Mesothelial cell of epicardium (in vitro differentiated cells): ENCODE measurements around the gene CAMKMT. TPM values are rescaled to one million over a fixed set of nuclear protein-coding genes. Genes with fewer than 3 reads are reported as not detected.

ENCODE experiments used
- DNase-seq, 2 experiments: peaks; one replicate each; pipeline ENCODE4 v3.0.0; 2021; ENCODE audit warnings: low spot score in 2 of 2; ENCODE audit not compliant: unreplicated experiment in 2 of 2
- H3K27ac Mint-ChIP-seq: 2 replicates; pipeline ENCODE4 v1.8.0; 2021; ENCODE audit warnings: mixed read lengths
- H3K27me3 Mint-ChIP-seq: 2 replicates; pipeline ENCODE4 v1.8.0; 2021; ENCODE audit warnings: low read depth, mixed read lengths
- H3K36me3 Mint-ChIP-seq: 2 replicates; pipeline ENCODE4 v1.8.0; 2021; ENCODE audit warnings: mixed read lengths
- H3K4me1 Mint-ChIP-seq: 2 replicates; pipeline ENCODE4 v1.8.0; 2021; ENCODE audit warnings: mixed read lengths
- H3K4me3 Mint-ChIP-seq: 2 replicates; pipeline ENCODE4 v1.8.0; 2021; ENCODE audit warnings: mild to moderate bottlenecking, moderate library complexity, mixed read lengths
- H3K9me3 Mint-ChIP-seq: 2 replicates; pipeline ENCODE4 v1.8.0; 2021; ENCODE audit warnings: mixed read lengths
- total RNA-seq: library from RNA; stranded (reverse); gene quantifications from 3 replicates; pipeline ENCODE4 v1.2.1, GENCODE V29; 2021
- TF ChIP-seq, protein P1 (sequence below): fragments of 200-600 bp; sonication (generic); IDR thresholded peaks from one replicate; pipeline ENCODE4 v1.5.0; 2021; ENCODE audit warnings: antibody characterized with exemption; ENCODE audit not compliant: unreplicated experiment

The CAMKMT gene
- total RNA-seq, 1 donor from 2014 or later, result 8.3 TPM

DNA sequence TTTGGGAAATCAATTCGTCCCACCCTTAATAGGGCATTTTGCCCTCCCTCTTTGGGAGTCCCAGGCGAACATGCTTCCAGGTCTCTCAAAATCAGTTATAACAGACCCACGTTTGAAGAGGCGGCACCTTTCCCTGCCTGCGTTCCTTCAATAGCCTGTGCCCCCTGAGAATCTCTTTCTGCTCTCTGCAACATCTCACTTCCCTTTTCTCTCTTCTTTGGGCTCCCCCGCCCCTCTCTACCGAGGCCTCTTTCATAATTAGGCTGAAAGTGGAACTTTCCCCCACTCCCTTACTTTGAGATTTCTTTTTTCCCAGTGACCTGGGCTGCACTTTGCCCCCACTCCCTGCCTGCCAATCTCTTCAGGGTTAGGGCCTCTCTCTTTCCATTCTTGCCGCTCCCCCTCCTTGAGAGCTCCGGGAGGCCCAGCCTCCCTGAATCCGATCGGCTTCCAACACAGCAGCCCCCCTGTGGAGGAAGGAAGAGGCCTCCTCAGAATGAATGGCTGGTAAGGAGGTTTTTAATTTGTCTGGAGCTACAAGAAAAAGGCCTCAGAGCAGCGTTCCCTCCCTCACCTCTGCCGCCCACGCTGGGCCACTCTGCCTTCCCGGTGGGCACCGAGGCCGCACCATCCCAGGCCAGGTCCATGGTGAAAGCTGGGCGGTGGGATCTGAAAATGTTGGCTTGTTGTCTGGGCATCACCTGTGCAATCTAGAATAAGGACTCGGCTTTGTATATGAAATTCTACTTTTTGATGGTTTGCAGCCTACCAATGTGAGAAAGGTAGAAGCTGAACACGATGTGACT, 417.1 kb downstream of the CAMKMT start:
- TF ChIP-seq, protein P1, sequence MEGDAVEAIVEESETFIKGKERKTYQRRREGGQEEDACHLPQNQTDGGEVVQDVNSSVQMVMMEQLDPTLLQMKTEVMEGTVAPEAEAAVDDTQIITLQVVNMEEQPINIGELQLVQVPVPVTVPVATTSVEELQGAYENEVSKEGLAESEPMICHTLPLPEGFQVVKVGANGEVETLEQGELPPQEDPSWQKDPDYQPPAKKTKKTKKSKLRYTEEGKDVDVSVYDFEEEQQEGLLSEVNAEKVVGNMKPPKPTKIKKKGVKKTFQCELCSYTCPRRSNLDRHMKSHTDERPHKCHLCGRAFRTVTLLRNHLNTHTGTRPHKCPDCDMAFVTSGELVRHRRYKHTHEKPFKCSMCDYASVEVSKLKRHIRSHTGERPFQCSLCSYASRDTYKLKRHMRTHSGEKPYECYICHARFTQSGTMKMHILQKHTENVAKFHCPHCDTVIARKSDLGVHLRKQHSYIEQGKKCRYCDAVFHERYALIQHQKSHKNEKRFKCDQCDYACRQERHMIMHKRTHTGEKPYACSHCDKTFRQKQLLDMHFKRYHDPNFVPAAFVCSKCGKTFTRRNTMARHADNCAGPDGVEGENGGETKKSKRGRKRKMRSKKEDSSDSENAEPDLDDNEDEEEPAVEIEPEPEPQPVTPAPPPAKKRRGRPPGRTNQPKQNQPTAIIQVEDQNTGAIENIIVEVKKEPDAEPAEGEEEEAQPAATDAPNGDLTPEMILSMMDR, result no peak
- Mint-ChIP-seq H3K4me1 (peaks cover 19% of the 10 kb centered on the region), H3K4me3 (no peak overlapping the region), H3K27ac (no peak overlapping the region), H3K27me3 (peaks cover 78% of the 10 kb centered on the region), H3K36me3 (no peaks in the 10 kb centered on the region), H3K9me3 (peaks cover 24% of the 10 kb centered on the region)
- no peak for DNase-seq

DNA sequence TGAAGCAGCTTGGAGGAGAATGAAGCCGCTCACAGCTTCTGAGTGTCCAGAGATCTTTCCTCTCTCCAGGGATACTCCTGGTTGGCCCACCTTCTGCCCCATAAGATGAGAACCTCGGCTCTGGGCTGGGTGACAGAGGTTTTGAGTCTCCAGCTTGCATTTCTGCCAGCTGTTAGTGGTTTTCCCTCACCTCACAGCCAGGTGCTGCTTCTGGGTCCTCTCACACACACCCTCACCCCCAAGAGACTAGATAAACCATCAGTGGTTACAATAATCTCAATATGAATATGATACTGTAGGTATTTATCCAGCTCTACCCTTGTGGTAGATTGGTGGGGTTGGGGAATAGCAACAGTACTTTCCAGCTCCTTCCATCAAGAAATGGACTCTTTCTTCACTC, 418.0 kb downstream of the CAMKMT start:
- TF ChIP-seq, protein P1, result no peak
- Mint-ChIP-seq H3K4me1 (peaks cover 19% of the 10 kb centered on the region), H3K9me3 (peaks cover 24% of the 10 kb centered on the region), H3K4me3 (no peak overlapping the region), H3K36me3 (no peaks in the 10 kb centered on the region), H3K27me3 (peaks cover 76% of the 10 kb centered on the region), H3K27ac (no peak overlapping the region)
- DNase-seq, result no peak

DNA sequence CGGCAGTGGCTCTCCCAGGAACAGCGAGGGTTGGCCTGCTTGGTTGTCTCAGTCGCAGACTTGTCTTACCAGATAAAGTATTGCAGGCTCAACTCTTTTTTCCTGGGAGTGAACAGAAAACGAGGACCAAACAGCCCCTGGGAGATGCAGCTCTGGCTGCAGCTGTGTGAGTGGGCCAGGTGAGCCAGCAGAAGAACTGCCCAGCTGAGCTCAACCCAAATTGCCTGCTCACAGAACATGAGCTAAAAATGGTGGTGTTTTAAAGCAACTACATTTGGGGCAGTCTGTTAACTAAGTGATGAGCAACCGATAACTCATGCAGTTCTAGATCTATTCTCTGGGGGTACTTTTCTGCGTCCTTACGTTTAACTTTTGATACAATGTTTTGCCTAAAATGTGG, 418.7 kb downstream of the CAMKMT start:
- H3K4me1 Mint-ChIP-seq, result peaks cover 19% of the 10 kb centered on the region
- H3K36me3 Mint-ChIP-seq, result no peaks in the 10 kb centered on the region
- no peak overlapping the region for H3K27ac Mint-ChIP-seq
- peaks cover 75% of the 10 kb centered on the region for H3K27me3 Mint-ChIP-seq
- peaks cover 24% of the 10 kb centered on the region for H3K9me3 Mint-ChIP-seq
- H3K4me3 Mint-ChIP-seq, result no peak overlapping the region
- TF ChIP-seq, protein P1, result no peak
- DNase-seq, result no peak

DNA sequence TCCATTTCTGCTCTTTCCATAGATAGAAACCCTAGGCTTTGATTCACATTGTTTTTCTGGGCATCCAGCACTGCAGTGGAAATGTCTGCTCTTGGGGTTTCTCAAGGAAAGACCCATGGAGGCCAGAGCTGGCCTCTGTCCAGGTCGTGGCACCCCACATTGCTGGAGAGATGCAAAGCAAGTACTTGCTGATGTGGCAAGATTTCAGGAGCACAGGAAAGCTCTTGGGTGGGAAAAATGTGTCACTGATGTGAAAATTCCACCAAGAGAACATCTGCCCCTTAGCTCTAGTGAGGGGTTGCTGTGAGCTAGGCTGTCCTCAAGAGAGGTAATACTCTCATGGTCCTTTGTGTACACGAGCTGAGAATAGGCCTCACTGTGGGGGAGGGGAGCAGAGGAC, 423.7 kb downstream of the CAMKMT start:
- no peaks in the 10 kb centered on the region for H3K36me3 Mint-ChIP-seq
- H3K9me3 Mint-ChIP-seq, result peaks cover 24% of the 10 kb centered on the region
- H3K4me1 Mint-ChIP-seq, result no peaks in the 10 kb centered on the region
- no peak for DNase-seq
- no peak overlapping the region for H3K27ac Mint-ChIP-seq
- TF ChIP-seq, protein P1, result no peak
- H3K4me3 Mint-ChIP-seq, result no peak overlapping the region
- peaks cover 66% of the 10 kb centered on the region for H3K27me3 Mint-ChIP-seq

DNA sequence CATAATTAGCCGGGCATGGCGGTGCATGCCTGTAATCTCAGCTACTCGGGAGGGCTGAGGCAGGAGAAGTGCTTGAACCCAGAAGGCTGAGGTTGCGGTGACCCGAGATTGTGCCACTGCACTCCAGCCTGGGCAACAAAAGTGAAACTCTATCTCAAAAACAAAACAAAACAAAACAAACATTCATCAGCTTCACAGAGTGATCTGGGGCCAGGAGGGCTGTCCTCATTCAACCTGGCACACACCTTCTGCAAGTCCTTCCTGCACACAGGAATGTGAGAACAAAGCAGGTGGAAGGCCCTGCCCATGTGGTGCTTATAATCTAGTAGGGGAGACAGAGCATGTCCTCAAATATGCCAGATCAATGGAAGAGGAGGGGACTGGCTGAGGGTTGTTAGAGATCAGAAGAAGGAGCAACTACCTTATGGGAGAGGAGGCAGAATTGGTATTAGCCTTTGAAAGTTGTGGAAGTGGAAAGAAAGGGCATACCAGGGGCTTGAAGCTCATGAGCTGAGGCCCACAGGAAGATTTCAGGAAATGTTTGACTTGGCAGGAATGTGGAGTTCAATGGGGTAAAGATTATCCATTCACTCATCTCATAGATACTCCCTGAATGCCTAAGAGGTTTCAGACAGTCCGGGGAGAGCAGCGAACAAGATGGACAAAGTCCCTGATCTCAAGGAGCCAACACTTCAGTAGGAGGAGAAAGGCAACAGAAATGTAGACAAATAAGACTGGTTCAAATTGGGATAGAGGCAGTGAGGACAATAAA, 424.5 kb downstream of the CAMKMT start:
- no peak overlapping the region for H3K4me3 Mint-ChIP-seq
- peaks cover 20% of the 10 kb centered on the region for H3K9me3 Mint-ChIP-seq
- no peaks in the 10 kb centered on the region for H3K4me1 Mint-ChIP-seq
- TF ChIP-seq, protein P1, result no peak
- H3K27me3 Mint-ChIP-seq, result peaks cover 67% of the 10 kb centered on the region
- no peak overlapping the region for H3K27ac Mint-ChIP-seq
- DNase-seq, result no peak
- H3K36me3 Mint-ChIP-seq, result no peaks in the 10 kb centered on the region
